Measurements from ENCODE around the gene OLFML2B.

DNA sequence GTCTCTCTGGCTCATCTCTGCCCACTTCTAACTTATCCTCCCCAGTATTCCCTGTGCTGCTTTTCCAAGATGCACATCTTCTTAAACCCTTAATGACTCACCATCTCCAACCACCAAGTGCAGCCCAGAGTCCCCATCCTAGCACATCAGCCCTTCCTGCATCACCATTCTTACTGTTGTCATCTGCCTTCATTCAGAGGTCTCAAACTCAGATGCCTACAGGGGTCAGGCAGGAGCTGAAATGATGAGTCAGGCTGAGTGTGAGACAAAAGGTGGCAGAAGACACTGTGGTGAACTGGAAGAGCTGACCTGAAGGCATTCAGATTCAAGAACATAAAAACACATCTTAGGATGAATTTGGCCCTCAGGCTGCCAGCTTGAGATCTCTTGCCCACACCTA is 34.6 kb downstream of the OLFML2B start:
- TF ChIP-seq, protein P1, sequence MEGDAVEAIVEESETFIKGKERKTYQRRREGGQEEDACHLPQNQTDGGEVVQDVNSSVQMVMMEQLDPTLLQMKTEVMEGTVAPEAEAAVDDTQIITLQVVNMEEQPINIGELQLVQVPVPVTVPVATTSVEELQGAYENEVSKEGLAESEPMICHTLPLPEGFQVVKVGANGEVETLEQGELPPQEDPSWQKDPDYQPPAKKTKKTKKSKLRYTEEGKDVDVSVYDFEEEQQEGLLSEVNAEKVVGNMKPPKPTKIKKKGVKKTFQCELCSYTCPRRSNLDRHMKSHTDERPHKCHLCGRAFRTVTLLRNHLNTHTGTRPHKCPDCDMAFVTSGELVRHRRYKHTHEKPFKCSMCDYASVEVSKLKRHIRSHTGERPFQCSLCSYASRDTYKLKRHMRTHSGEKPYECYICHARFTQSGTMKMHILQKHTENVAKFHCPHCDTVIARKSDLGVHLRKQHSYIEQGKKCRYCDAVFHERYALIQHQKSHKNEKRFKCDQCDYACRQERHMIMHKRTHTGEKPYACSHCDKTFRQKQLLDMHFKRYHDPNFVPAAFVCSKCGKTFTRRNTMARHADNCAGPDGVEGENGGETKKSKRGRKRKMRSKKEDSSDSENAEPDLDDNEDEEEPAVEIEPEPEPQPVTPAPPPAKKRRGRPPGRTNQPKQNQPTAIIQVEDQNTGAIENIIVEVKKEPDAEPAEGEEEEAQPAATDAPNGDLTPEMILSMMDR (IDR thresholded peaks at IDR 0.05; ENCODE audit: low read depth, low read length), result no peak; the same call in 1 of the 2 replicates
- no peak for TF ChIP-seq EZH2phosphoT487 (IDR thresholded peaks at IDR 0.05; ENCODE audit: low read depth)

Measured in OCI-LY3 (cell line).